ENCODE results near the gene MIXL1.

DNA sequence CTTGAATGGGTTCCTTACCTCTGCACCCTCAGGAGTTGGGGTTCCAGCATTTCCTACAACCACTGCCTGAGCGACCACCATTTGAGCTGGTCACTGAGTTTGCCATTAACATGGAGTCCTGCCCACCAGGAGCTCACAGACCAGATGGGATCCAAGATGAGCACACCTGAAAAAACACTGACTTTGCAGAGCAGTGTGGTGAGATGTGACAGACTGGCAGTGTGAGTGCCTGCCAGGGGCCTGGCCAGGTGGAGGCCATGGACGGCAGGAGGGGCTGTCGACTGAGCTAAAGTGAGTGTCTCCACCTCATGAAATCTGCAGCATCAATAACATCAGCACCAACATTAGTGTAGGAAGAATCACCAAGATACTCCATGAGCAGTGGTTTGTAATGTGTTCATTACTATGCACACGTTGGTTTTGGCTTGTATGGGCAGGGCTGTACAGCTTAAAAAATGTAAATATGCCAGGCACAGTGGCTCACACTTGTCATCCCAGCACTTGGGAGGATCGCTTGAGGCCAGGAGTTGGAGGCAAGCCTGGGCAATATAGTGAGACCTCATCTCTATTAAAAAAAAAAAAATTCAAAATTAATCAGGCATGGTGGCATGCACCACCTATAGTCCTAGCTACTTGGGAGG, 12.2 kb upstream of the MIXL1 start:
- TF ChIP-seq, protein P1, sequence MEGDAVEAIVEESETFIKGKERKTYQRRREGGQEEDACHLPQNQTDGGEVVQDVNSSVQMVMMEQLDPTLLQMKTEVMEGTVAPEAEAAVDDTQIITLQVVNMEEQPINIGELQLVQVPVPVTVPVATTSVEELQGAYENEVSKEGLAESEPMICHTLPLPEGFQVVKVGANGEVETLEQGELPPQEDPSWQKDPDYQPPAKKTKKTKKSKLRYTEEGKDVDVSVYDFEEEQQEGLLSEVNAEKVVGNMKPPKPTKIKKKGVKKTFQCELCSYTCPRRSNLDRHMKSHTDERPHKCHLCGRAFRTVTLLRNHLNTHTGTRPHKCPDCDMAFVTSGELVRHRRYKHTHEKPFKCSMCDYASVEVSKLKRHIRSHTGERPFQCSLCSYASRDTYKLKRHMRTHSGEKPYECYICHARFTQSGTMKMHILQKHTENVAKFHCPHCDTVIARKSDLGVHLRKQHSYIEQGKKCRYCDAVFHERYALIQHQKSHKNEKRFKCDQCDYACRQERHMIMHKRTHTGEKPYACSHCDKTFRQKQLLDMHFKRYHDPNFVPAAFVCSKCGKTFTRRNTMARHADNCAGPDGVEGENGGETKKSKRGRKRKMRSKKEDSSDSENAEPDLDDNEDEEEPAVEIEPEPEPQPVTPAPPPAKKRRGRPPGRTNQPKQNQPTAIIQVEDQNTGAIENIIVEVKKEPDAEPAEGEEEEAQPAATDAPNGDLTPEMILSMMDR (IDR thresholded peaks at IDR 0.05; ENCODE audit: low read depth, low read length): no peak
- TF ChIP-seq POLR2A (IDR thresholded peaks at IDR 0.05; ENCODE audit: extremely low read depth, insufficient read length) (no peak), MYC (IDR thresholded peaks at IDR 0.05; ENCODE audit: low read depth, low read length) (no peak)
- TF ChIP-seq, protein P2, sequence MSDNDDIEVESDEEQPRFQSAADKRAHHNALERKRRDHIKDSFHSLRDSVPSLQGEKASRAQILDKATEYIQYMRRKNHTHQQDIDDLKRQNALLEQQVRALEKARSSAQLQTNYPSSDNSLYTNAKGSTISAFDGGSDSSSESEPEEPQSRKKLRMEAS (IDR thresholded peaks at IDR 0.05; ENCODE audit: low read depth, low read length): no peak

All from NB4 (cell line).